ENCODE measurements around the gene LARGE2.

DNA sequence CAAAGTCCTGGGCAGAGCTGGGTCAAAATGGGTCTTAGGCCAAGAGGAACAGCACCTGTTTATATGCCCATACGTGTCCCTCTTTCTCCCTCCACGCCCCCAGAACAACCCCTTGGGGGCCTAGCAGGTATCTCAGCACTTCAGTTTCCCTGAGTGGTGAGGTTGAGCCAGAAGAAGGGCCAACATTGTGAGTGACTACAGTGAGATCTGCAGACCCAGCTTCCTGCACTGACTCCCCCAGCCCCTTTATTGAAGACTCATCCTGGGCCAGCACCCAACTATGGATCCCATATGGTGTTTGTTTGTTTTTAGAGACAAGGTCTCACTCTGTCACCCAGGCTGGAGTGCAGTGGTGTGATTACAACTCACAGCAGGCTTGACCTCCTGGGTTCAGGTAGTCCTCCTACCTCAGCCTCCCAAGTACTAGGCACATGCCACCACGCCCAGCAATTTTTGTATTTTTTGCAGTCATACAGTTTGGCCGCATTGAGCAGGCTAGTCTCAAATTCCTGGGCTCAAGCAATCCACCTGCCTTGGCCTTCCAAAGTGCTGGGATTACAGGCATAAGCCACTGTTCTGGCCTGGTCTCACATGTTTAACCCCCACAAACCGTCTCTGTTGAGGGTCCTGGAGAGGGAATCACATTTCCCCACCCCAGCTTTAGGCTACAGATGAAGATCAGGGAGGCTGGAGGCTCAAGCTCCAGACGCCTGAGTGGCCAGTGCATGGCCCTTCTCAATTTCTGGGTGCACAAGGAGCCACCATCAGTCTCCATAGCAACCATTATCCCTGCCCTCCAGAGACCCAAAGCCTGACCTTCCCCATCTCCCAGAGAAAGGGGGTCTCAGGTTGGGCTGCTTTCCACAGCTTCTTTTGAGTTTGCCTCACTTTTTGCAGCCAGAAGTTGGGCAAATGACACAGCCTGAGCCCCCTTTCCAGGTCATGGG lies 1.7 kb upstream of the LARGE2 start:
- TF ChIP-seq CTCF (IDR thresholded peaks at IDR 0.05) (no peak), POLR2A (IDR thresholded peaks at IDR 0.05) (no peak), POLR2AphosphoS5 (IDR thresholded peaks at IDR 0.05) (no peak), EP300 (IDR thresholded peaks at IDR 0.05) (no peak)

All from gastroesophageal sphincter (tissue), 3 donors.